Hepatocyte (in vitro differentiated cells): ENCODE results near the gene RPL10. TPM values are rescaled to one million over a fixed set of nuclear protein-coding genes. Genes with fewer than 3 reads are reported as not detected.

Experiments used
- DNase-seq: peaks from one replicate; pipeline ENCODE4 v3.0.0-alpha.2; 2016; ENCODE audit warnings: low spot score
- H2AFZ ChIP-seq: fragments of 200-600 bp; sonication (generic); 2 replicates; pipeline ENCODE4 v1.6.0; 2016; ENCODE audit warnings: antibody characterized with exemption, mild to moderate bottlenecking
- H3K27ac ChIP-seq: fragments of 200-600 bp; sonication (generic); 2 replicates; pipeline ENCODE4 v1.5.1; 2016; ENCODE audit warnings: mild to moderate bottlenecking
- H3K27me3 ChIP-seq: fragments of 200-600 bp; sonication (generic); 2 replicates; pipeline ENCODE4 v1.6.1; 2016
- H3K36me3 ChIP-seq: fragments of 200-600 bp; sonication (generic); replicated peaks from 2 replicates; pipeline ENCODE4 v1.5.1; 2016; ENCODE audit warnings: low read depth; ENCODE audit not compliant: insufficient read depth
- H3K4me1 ChIP-seq: fragments of 200-600 bp; sonication (generic); 2 replicates; pipeline ENCODE4 v1.5.1; 2016; ENCODE audit warnings: mild to moderate bottlenecking, moderate library complexity; ENCODE audit not compliant: insufficient read depth
- H3K4me2 ChIP-seq: fragments of 200-600 bp; sonication (generic); 2 replicates; pipeline ENCODE4 v1.6.0; 2016
- H3K4me3 ChIP-seq: fragments of 200-600 bp; sonication (generic); 2 replicates; pipeline ENCODE4 v1.5.1; 2016; ENCODE audit warnings: mild to moderate bottlenecking
- H3K79me2 ChIP-seq: fragments of 200-600 bp; sonication (generic); 2 replicates; pipeline ENCODE4 v1.6.0; 2017; ENCODE audit warnings: mild to moderate bottlenecking
- H3K9me2 ChIP-seq: fragments of 200-600 bp; sonication (generic); replicated peaks from 2 replicates; pipeline ENCODE4 v1.6.0; 2017; ENCODE audit warnings: mild to moderate bottlenecking; ENCODE audit not compliant: insufficient read depth
- H3K9me3 ChIP-seq: fragments of 200-600 bp; sonication (generic); 2 replicates; pipeline ENCODE4 v1.5.1; 2016; ENCODE audit warnings: low read depth, mild to moderate bottlenecking
- H4K20me1 ChIP-seq: fragments of 200-600 bp; sonication (generic); 2 replicates; pipeline ENCODE4 v1.6.0; 2016; ENCODE audit warnings: mild to moderate bottlenecking; ENCODE audit not compliant: insufficient read depth, poor library complexity, severe bottlenecking
- EZH2 ChIP-seq: fragments of 200-600 bp; sonication (generic); IDR thresholded peaks from 2 replicates; pipeline ENCODE4 v1.6.1; 2016; ENCODE audit warnings: antibody characterized with exemption, mild to moderate bottlenecking, borderline replicate concordance
- EZH2phosphoT487 ChIP-seq: fragments of 200-600 bp; sonication (generic); IDR thresholded peaks from one replicate; pipeline ENCODE4 v1.6.1; 2018; ENCODE audit warnings: antibody characterized with exemption, mild to moderate bottlenecking, low read depth, moderate library complexity; ENCODE audit not compliant: unreplicated experiment, severe bottlenecking
- WGBS: methylation state at CpG from one replicate; pipeline ENCODE4 v1.1.6; 2016; ENCODE audit warnings: low lambda C conversion rate; ENCODE audit errors: missing lambda C conversion rate; 5-methylcytosine and 5-hydroxymethylcytosine counted together
- polyA plus RNA-seq: library from polyadenylated mRNA; unstranded; fragments of >200 nt; fragmentation: Nextera tagmentation; extraction: Ambion mirVana; gene quantifications from 2 replicates; pipeline ENCODE4 v1.2.1, GENCODE V29; 2016
- total RNA-seq: library from RNA; depleted of rRNA; stranded (reverse); fragments of >200 nt; gene quantifications from 2 replicates; pipeline ENCODE4 v1.2.3, GENCODE V29; 2014
- TF ChIP-seq, protein P1 (sequence below): fragments of 200-600 bp; sonication (generic); IDR thresholded peaks from 2 replicates; pipeline ENCODE4 v1.5.1; 2016; ENCODE audit warnings: antibody characterized with exemption, mild to moderate bottlenecking; ENCODE audit not compliant: poor library complexity

RPL10 gene
- total and polyA plus RNA-seq, 2 experiments from 2014 or later = 1,206 to 4,460 TPM

DNA sequence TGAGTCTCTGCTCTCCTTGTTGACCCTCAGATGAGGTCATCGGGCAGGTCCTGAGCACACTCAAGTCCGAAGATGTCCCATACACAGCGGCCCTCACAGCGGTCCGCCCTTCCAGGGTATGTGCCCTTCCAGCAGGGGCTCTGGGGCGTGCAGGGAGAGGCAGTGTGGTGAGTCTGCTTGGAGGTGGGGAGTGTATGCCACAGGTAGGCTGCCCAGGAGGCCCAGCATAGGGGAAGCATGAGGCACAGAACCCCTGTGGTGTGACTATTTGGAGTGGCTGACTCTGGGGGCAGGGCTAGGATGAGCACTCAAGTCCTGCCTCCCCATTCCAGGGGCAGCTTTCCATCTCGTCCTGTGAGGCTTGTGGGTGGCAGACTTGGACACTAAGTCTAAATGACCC, 35.4 kb downstream of the RPL10 start:
- Histone ChIP-seq H3K4me3 (no peak overlapping the region), H3K79me2 (peaks cover 37% of the 10 kb centered on the region), H3K27me3 (no peaks in the 10 kb centered on the region), H3K9me2 (no peaks in the 10 kb centered on the region), H2AFZ (no peak overlapping the region), H3K9me3 (no peaks in the 10 kb centered on the region), H4K20me1 (no peaks in the 10 kb centered on the region), H3K4me1 (no peaks in the 10 kb centered on the region), H3K36me3 (no peaks in the 10 kb centered on the region), H3K27ac (no peak overlapping the region), H3K4me2 (no peak overlapping the region)
- WGBS = 83% methylated on average over 7 of the region's 7 CpGs
- no peak for DNase-seq
- TF ChIP-seq, protein P1, sequence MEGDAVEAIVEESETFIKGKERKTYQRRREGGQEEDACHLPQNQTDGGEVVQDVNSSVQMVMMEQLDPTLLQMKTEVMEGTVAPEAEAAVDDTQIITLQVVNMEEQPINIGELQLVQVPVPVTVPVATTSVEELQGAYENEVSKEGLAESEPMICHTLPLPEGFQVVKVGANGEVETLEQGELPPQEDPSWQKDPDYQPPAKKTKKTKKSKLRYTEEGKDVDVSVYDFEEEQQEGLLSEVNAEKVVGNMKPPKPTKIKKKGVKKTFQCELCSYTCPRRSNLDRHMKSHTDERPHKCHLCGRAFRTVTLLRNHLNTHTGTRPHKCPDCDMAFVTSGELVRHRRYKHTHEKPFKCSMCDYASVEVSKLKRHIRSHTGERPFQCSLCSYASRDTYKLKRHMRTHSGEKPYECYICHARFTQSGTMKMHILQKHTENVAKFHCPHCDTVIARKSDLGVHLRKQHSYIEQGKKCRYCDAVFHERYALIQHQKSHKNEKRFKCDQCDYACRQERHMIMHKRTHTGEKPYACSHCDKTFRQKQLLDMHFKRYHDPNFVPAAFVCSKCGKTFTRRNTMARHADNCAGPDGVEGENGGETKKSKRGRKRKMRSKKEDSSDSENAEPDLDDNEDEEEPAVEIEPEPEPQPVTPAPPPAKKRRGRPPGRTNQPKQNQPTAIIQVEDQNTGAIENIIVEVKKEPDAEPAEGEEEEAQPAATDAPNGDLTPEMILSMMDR = no peak
- no peak for TF ChIP-seq EZH2phosphoT487
- TF ChIP-seq EZH2 = no peak

DNA sequence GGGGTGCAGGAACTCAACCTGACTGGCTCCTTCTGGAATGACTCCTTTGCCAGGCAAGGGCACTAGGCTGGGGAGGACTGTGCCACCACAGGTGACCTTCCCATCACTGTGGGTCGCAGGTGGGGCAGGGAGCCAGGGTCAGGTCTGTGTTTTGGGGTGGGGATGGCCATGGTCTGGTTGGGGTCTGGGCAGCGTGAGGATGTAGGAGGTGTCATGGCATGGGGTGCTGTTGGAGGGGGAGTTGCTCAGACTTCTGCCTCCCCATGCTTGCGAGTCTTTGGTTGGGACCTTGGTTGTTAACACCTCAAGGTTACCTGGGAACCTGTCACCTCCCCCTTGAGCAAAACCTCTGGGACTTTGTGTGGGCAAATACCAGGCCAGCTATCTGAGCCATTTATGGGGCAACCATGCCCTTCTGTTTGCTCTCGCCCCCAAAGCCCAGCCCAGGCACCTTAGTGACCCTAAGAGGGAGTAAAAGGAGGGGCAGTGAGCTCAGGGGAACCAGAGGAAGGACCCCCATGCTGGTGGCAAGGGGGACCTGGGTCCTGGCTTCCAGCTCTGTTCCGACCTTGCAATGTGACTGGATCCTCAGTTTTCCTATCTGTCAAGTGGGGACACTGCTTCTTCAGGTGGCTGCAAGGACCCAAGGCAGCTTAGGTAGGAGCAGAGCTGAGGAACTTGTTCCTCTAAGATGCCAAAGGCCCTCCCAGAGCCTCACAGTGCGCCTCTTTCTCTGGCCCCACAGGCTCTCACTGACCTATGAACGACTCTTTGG, 36.4 kb downstream of the RPL10 start:
- no peak overlapping the region for H3K4me3 ChIP-seq
- no peaks in the 10 kb centered on the region for H3K27me3 ChIP-seq
- no peaks in the 10 kb centered on the region for H3K9me3 ChIP-seq
- no peak for DNase-seq
- H2AFZ ChIP-seq = no peak overlapping the region
- no peak overlapping the region for H3K27ac ChIP-seq
- H3K4me1 ChIP-seq = no peaks in the 10 kb centered on the region
- no peaks in the 10 kb centered on the region for H4K20me1 ChIP-seq
- no peak overlapping the region for H3K4me2 ChIP-seq
- H3K79me2 ChIP-seq = peaks cover 36% of the 10 kb centered on the region
- TF ChIP-seq, protein P1 = no peak
- no peak for TF ChIP-seq EZH2
- no peak for TF ChIP-seq EZH2phosphoT487
- H3K36me3 ChIP-seq = no peaks in the 10 kb centered on the region
- WGBS = 73% methylated on average over 7 of the region's 7 CpGs
- H3K9me2 ChIP-seq = no peaks in the 10 kb centered on the region

DNA sequence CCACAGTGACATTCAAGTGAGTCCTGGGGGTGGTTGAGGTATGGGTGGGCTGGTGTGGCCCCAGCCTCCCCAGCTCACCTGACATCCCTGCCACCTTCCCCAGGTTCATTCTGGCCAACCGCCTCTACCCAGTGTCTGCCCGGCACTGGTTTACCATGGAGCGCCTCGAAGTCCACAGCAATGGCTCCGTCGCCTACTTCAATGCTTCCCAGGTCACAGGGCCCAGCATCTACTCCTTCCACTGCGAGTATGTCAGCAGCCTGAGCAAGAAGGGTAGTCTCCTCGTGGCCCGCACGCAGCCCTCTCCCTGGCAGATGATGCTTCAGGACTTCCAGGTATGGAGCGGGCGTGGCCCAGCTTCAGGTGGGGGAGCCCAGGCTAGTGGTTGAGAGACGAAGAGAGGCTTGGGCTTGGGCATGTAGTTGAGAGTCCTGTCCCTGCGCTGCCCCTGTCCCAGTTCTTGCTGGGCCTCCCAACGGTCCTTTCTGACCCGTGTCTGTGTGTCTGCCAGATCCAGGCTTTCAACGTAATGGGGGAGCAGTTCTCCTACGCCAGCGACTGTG, 37.1 kb downstream of the RPL10 start:
- 90% methylated on average over 19 of the region's 19 CpGs for WGBS
- H2AFZ ChIP-seq = no peak overlapping the region
- no peaks in the 10 kb centered on the region for H3K9me2 ChIP-seq
- TF ChIP-seq, protein P1 = no peak
- H3K27ac ChIP-seq = no peak overlapping the region
- H3K79me2 ChIP-seq = peaks cover 33% of the 10 kb centered on the region
- H3K4me3 ChIP-seq = no peak overlapping the region
- no peaks in the 10 kb centered on the region for H3K4me1 ChIP-seq
- DNase-seq = no peak
- no peaks in the 10 kb centered on the region for H3K36me3 ChIP-seq
- no peaks in the 10 kb centered on the region for H3K27me3 ChIP-seq
- no peaks in the 10 kb centered on the region for H3K9me3 ChIP-seq
- no peaks in the 10 kb centered on the region for H4K20me1 ChIP-seq
- no peak overlapping the region for H3K4me2 ChIP-seq
